ENCODE results near the gene DNMT3L.
"Not testable (repeated sequence)": the region's sequence is repeated elsewhere in the genome, so short reads cannot be mapped to it uniquely, and the experiment has no call there.

Gene DNMT3L

GRCh38 chr21:44261675-44262295 is at the start of gene DNMT3L:
TSS of gene DNMT3L (minus strand) at chr21:44261897. CDS start at chr21:44261259, 638 bp downstream.
- no peak for DNase-seq (ENCODE audit: low read depth in 3 of 3)

- DNase-seq (ENCODE audit: low read depth in 3 of 3): no peak
Observed at GRCh38 chr21:44310628-44311507, 49.2 kb upstream of the DNMT3L start.

GRCh38 chr21:44306936-44307704 is 45.4 kb upstream of the DNMT3L start:
- no peak for DNase-seq (ENCODE audit: low read depth in 3 of 3)

- DNase-seq (ENCODE audit: low read depth in 3 of 3): no peak
Observed at GRCh38 chr21:44305691-44306090, 44.0 kb upstream of the DNMT3L start.

GRCh38 chr21:44304877-44305293 is 43.2 kb upstream of the DNMT3L start:
- DNase-seq (ENCODE audit: low read depth in 3 of 3): no peak

GRCh38 chr21:44304011-44304616 is 42.4 kb upstream of the DNMT3L start:
- no peak for DNase-seq (ENCODE audit: low read depth in 3 of 3)

- no peak for DNase-seq (ENCODE audit: low read depth in 3 of 3)
Observed at GRCh38 chr21:44303490-44303981, 41.8 kb upstream of the DNMT3L start.

GRCh38 chr21:44302573-44303401 is 41.1 kb upstream of the DNMT3L start:
- DNase-seq (ENCODE audit: low read depth in 3 of 3): not testable (repeated sequence)

GRCh38 chr21:44301961-44302406 is 40.3 kb upstream of the DNMT3L start:
- no peak for DNase-seq (ENCODE audit: low read depth in 3 of 3)

GRCh38 chr21:44301141-44301540 is 39.4 kb upstream of the DNMT3L start:
- no peak for DNase-seq (ENCODE audit: low read depth in 3 of 3)

GRCh38 chr21:44300262-44300959 is 38.7 kb upstream of the DNMT3L start:
- peak; percentile 27 to 68 (median 45) for DNase-seq (ENCODE audit: low read depth in 3 of 3)

- peak; percentile 17 to 73 (median 24) for DNase-seq (ENCODE audit: low read depth in 3 of 3)
Observed at GRCh38 chr21:44299458-44300261, 38.0 kb upstream of the DNMT3L start, which contains the start of gene PFKL. TSS of gene PFKL (plus strand) at chr21:44300053. CDS start at chr21:44300106, 53 bp downstream.

GRCh38 chr21:44299085-44299457 is 37.4 kb upstream of the DNMT3L start:
- DNase-seq (ENCODE audit: low read depth in 3 of 3): no peak

- DNase-seq (ENCODE audit: low read depth in 3 of 3): no peak
Observed at GRCh38 chr21:44298301-44298700, 36.6 kb upstream of the DNMT3L start.

GRCh38 chr21:44297525-44298290 is 36.0 kb upstream of the DNMT3L start:
- DNase-seq (ENCODE audit: low read depth in 3 of 3): peak; percentile 51 to 78 (median 58)

GRCh38 chr21:44296916-44297315 is 35.2 kb upstream of the DNMT3L start:
- DNase-seq (ENCODE audit: low read depth in 3 of 3): no peak

GRCh38 chr21:44296103-44296519 is 34.4 kb upstream of the DNMT3L start:
- DNase-seq (ENCODE audit: low read depth in 3 of 3): no peak

- no peak for DNase-seq (ENCODE audit: low read depth in 3 of 3)
Observed at GRCh38 chr21:44295646-44296045, 33.9 kb upstream of the DNMT3L start.

Measured in stimulated activated CD4-positive, alpha-beta T cell treated with anti-CD3 and anti-CD28 coated beads, TNF-alpha, amount 100 ng/mL, for 24 hours (primary cell).